Activated T-helper 2 cell treated with anti-CD3 and anti-CD28 coated beads, Interferon-gamma antibody, Interleukin-2, Interleukin-4, amounts not matched to agents 10 μg/mL and 5 μg/mL and 100 μg/mL, durations not matched to agents 14 hours and 24 hours and 36 hours (primary cell): Measurements from ENCODE around the gene ZBTB1. TPM values are rescaled to one million over a fixed set of nuclear protein-coding genes. Genes with fewer than 3 reads are reported as not detected.
"Not testable (repeated sequence)": the region's sequence is repeated elsewhere in the genome, so short reads cannot be mapped to it uniquely, and the experiment has no call there.

Source experiments
- DNase-seq: peaks from one replicate; pipeline ENCODE4 v3.0.0; 2021; ENCODE audit warnings: low spot score
- H3K27ac Mint-ChIP-seq: one replicate; pipeline ENCODE4 v1.8.0; 2021; ENCODE audit warnings: mixed read lengths
- H3K27me3 Mint-ChIP-seq: one replicate; pipeline ENCODE4 v1.8.0; 2021; ENCODE audit warnings: low read depth, mixed read lengths
- H3K36me3 Mint-ChIP-seq: one replicate; pipeline ENCODE4 v1.8.0; 2021; ENCODE audit warnings: low read depth, mixed read lengths
- H3K4me1 Mint-ChIP-seq: one replicate; pipeline ENCODE4 v1.8.0; 2021; ENCODE audit warnings: low read depth, mixed read lengths
- H3K4me3 Mint-ChIP-seq: one replicate; pipeline ENCODE4 v1.8.0; 2021; ENCODE audit warnings: low read depth, mild to moderate bottlenecking, moderate library complexity, mixed read lengths
- H3K9me3 Mint-ChIP-seq: one replicate; pipeline ENCODE4 v1.8.0; 2021; ENCODE audit warnings: mixed read lengths
- intact Hi-C: fragments of 100-400 bp; cut with micrococcal nuclease; formaldehyde crosslinking; loops from one replicate; pipeline ENCODE4 v1.15.1; 2023
- total RNA-seq: library from RNA; stranded (reverse); gene quantifications from 2 replicates; pipeline ENCODE4 v1.2.3, GENCODE V29; 2022

ZBTB1 gene
- total RNA-seq, 1 donor from 2014 or later: 51.1 TPM

DNA sequence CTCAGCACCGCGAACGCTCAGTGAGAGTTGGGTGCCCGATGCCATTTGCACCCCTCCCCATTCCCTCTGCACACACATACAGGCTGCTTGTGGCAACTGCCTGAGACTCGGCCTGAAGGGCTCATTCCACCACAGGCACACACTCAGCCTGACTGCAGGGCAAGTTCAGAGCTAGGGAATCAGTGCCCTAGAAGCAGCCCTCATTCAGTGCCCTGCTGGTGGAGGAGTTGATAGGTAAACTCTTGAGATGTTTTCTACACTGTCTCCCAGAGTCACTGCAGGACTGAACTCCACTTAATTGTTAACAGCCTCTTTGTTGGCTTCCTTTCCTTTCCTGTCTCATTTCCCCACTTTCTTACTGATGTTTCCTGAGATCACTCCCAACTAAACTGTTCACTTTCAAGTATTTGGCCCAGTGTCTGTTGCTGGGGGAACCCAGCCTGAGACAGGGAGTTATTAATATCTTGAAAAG lies 62.1 kb downstream of the ZBTB1 start:
- H3K4me3 Mint-ChIP-seq: no peak overlapping the region
- peaks cover 36% of the 10 kb centered on the region for H3K27me3 Mint-ChIP-seq
- DNase-seq: no peak
- intact Hi-C loops: no loop called here
- H3K4me1 Mint-ChIP-seq: no peaks in the 10 kb centered on the region
- H3K36me3 Mint-ChIP-seq: no peaks in the 10 kb centered on the region
- no peak overlapping the region for H3K27ac Mint-ChIP-seq
- H3K9me3 Mint-ChIP-seq: no peaks in the 10 kb centered on the region

DNA sequence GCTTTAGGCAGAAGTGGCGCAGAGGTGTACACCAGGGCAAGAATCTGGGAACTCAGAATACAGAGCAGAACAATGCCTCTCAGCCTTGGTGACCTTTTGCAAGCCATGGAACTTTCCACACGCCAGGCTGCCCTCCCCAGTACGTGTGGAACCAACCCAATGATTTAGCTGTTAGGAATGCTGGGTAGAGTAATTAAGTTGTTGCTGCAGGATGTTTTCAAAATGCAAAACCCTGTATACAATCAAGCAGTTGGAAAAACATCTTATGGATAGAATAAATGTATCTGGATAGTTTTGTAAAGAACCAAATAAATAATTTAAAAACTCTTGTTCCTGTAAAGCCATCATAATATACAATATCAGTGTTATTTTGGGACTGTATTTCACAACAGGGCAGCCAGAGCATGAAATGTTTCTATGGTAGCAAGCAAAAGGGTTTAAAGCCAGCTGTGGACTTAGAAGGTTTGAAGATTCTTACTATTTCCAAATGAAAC lies 64.6 kb downstream of the ZBTB1 start:
- H3K27ac Mint-ChIP-seq: no peak overlapping the region
- H3K36me3 Mint-ChIP-seq: no peaks in the 10 kb centered on the region
- no peak overlapping the region for H3K4me3 Mint-ChIP-seq
- no peaks in the 10 kb centered on the region for H3K9me3 Mint-ChIP-seq
- peaks cover 27% of the 10 kb centered on the region for H3K27me3 Mint-ChIP-seq
- H3K4me1 Mint-ChIP-seq: no peaks in the 10 kb centered on the region
- no peak for DNase-seq
- intact Hi-C loops: no loop called here

DNA sequence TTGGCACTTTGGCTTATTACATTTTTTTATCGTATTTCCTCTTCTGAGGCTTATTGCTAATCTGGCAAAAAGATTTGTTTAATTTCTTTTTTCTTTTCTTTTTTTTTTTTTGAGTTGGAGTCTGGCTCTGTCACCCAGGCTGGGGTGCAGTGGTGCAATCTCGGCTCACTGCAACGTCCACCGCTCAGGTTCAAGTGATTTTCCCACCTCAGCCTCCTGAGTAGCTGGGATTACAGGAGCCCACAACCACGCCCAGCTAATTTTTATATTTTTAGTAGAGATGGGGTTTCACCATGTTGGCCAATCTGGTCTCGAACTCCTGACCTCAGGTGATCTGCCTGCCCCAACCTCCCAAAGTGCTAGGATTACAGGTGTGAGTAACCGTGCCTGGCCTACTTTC lies 65.1 kb downstream of the ZBTB1 start:
- H3K27ac Mint-ChIP-seq, DNase-seq, H3K4me3 Mint-ChIP-seq, H3K36me3 Mint-ChIP-seq, H3K4me1 Mint-ChIP-seq, intact Hi-C loops, H3K9me3 Mint-ChIP-seq: not testable (repeated sequence)
- peaks cover 22% of the 10 kb centered on the region for H3K27me3 Mint-ChIP-seq

DNA sequence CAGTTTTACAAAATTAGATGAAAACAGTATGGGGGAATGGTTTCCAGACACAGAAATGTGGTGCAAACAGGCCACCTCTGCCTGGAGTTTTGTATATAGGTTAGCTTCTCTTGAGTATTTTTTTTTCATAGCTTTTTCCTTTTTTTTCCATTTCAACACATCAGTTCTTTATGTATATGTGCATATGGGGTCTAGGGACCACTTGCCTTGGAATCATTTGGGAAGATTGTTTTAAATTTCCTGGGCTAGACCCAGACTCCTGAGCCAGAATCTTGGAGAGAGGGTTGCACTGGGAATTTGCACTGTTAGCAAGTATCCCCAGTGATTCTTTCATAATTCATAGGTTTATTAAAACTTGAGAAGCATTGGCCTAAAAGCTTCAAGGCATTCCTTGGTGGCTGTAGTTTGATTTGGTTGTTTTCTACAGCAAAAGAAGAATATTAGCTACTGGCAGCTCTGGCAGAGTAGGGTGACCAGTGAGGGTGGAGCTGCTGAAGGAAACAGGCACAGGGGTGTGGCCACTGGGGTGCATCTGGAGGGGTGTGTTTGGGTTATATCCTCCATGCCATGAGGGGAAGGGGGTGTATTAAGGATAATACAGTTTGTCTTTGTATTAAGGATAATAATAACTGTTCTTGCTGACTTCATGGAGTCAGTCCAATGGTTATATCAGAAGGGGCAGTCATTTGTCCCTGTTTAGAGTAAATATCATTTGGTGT lies 68.0 kb downstream of the ZBTB1 start:
- no peak for DNase-seq
- no peaks in the 10 kb centered on the region for H3K36me3 Mint-ChIP-seq
- no peaks in the 10 kb centered on the region for H3K9me3 Mint-ChIP-seq
- peaks cover 11% of the 10 kb centered on the region for H3K27me3 Mint-ChIP-seq
- H3K27ac Mint-ChIP-seq: no peak overlapping the region
- H3K4me3 Mint-ChIP-seq: no peak overlapping the region
- no peaks in the 10 kb centered on the region for H3K4me1 Mint-ChIP-seq
- intact Hi-C loops: no loop called here

DNA sequence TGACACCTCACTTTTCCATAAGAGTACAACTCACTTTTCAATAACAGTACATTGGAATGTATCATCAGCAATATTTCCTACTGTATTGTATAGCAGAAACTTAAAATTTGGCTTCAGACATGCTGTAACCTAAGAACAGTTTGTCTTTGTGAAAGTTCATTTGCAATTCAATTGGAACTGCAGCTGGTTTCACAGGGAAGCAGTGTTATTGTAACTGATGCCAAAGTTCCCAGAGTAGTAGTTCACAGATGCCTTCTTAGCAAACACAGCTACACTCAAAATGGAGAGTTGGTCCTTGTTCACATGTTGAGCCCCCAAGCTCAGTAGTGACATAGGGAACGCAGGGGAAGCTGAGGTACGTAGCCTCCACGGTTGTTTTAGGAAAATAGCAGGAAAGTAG lies 68.5 kb downstream of the ZBTB1 start:
- H3K4me1 Mint-ChIP-seq: no peaks in the 10 kb centered on the region
- no peak overlapping the region for H3K4me3 Mint-ChIP-seq
- intact Hi-C loops: no loop called here

More for the DNA sequence above, 68.5 kb downstream of the ZBTB1 start:
- H3K27me3 Mint-ChIP-seq: peaks cover 11% of the 10 kb centered on the region
- H3K9me3 Mint-ChIP-seq: no peaks in the 10 kb centered on the region
- H3K27ac Mint-ChIP-seq: no peak overlapping the region
- H3K36me3 Mint-ChIP-seq: no peaks in the 10 kb centered on the region
- no peak for DNase-seq

Other genes starting within 250 kb of the ZBTB1 start
- 0.09 TPM in 1 of 2 replicates, not detected in the other for gene ESR2, start 210.4 kb upstream of the ZBTB1 start, total RNA-seq
- gene MTHFD1, start 116.4 kb upstream of the ZBTB1 start, total RNA-seq: 291 and 309 TPM in 2 replicates
- gene AKAP5, start 39.3 kb upstream of the ZBTB1 start, total RNA-seq: 2.3 and 2.5 TPM in 2 replicates
- gene ZBTB25, start 932 bp upstream of the ZBTB1 start, total RNA-seq: 24.7 and 24.9 TPM in 2 replicates
- 6.6 and 7.1 TPM in 2 replicates for gene HSPA2, start 36.0 kb downstream of the ZBTB1 start, total RNA-seq
- gene PPP1R36, start 45.2 kb downstream of the ZBTB1 start, total RNA-seq: not detected in 2 replicates
- gene PLEKHG3, start 199.7 kb downstream of the ZBTB1 start, total RNA-seq: 1.0 and 1.9 TPM in 2 replicates